Endothelial cell of umbilical vein (primary cell): ENCODE data around the gene GSDMA. TPM values are rescaled to one million over a fixed set of nuclear protein-coding genes. Genes with fewer than 3 reads are reported as not detected.

Experiments
- BruUV-seq: library from RNA; stranded (reverse); fragments of 400-500 nt; replicated peaks from 2 replicates; lab custom pipeline; 2021; lab: Mats Ljungman, UMichigan
- CTCF ChIA-PET: fragments of 300-600, 350-600 bp; sonication (Branson Sonifier 250); formaldehyde crosslinking; loops from one replicate; lab custom pipeline; 2021; ENCODE audit warnings: antibody characterized with exemption, inconsistent platforms; lab: Charles Lee
- POLR2A ChIA-PET: fragments of 300-600, 350-600 bp; sonication (Branson Sonifier 250); formaldehyde crosslinking; loops from one replicate; lab custom pipeline; 2021; ENCODE audit warnings: antibody characterized with exemption, inconsistent platforms; lab: Charles Lee
- DNase-seq: peaks from one replicate; pipeline ENCODE4 v3.0.0-alpha.2; 2011; ENCODE audit warnings: low read depth, low spot score
- FAIRE-seq: peaks from 2 replicates; lab custom pipeline; 2011; peaks lifted over from hg19 to GRCh38; lab: Jason Lieb, UNC
- H2AFZ ChIP-seq: 2 replicates; pipeline ENCODE4 v1.6.0; 2012; ENCODE audit warnings: low read depth, low read length, control low read depth, inconsistent platforms
- H3K27ac ChIP-seq: 2 replicates; pipeline ENCODE4 v1.5.1; 2011; ENCODE audit warnings: low read depth, mild to moderate bottlenecking, control low read depth, low read length, moderate library complexity; ENCODE audit not compliant: insufficient read depth
- H3K27me3 ChIP-seq, 2 experiments: 2 replicates each; pipeline versions ENCODE4 v1.6.0 to v1.6.1; 2011; ENCODE audit warnings: low read length in 2 of 2, mixed read lengths in 1 of 2; ENCODE audit not compliant: control insufficient read depth in 2 of 2, insufficient read depth in 2 of 2
- H3K36me3 ChIP-seq, 2 experiments: 2 replicates in 1 of 2; 3 replicates in 1 of 2; pipeline ENCODE4 v1.5.1; 2011; ENCODE audit warnings: low read length in 2 of 2, mild to moderate bottlenecking in 1 of 2, moderate library complexity in 1 of 2; ENCODE audit not compliant: control insufficient read depth in 2 of 2, insufficient read depth in 2 of 2; ENCODE audit errors: extremely low read depth in 1 of 2
- H3K4me1 ChIP-seq: 3 replicates; pipeline ENCODE4 v1.5.1; 2011; ENCODE audit warnings: mild to moderate bottlenecking, low read length; ENCODE audit not compliant: control insufficient read depth, insufficient read depth; ENCODE audit errors: extremely low read depth
- H3K4me2 ChIP-seq: 2 replicates; pipeline ENCODE4 v1.6.1; 2011; ENCODE audit warnings: low read length, control low read depth, mixed read lengths; ENCODE audit not compliant: insufficient read depth
- H3K4me3 ChIP-seq, 3 experiments: fragments of 200-600 bp in 1 of 3; sonication (generic), shearing (Covaris generic) in 1 of 3; replicated peaks in 1 of 3; 2 replicates each; pipeline ENCODE4 v1.5.1; 2011 to 2016; ENCODE audit warnings: control low read depth in 3 of 3, low read length in 3 of 3, mild to moderate bottlenecking in 2 of 3, inconsistent platforms in 1 of 3, low read depth in 1 of 3, moderate library complexity in 1 of 3; ENCODE audit not compliant: insufficient read depth in 1 of 3
- H3K79me2 ChIP-seq: 2 replicates; pipeline ENCODE4 v1.6.0; 2012; ENCODE audit warnings: low read length, inconsistent platforms; ENCODE audit not compliant: control insufficient read depth, insufficient read depth
- H3K9ac ChIP-seq: replicated peaks from 2 replicates; pipeline ENCODE3; 2011; ENCODE audit warnings: low read length, control low read depth; ENCODE audit not compliant: insufficient read depth; ENCODE audit errors: extremely low read depth
- H3K9me1 ChIP-seq: replicated peaks from 3 replicates; pipeline ENCODE4 v1.6.0; 2011; ENCODE audit warnings: mild to moderate bottlenecking, low read length; ENCODE audit not compliant: control insufficient read depth, insufficient read depth; ENCODE audit errors: extremely low read depth
- H3K9me3 ChIP-seq: replicated peaks from 2 replicates; pipeline ENCODE4 v1.5.1; 2012; ENCODE audit warnings: low read length, inconsistent platforms; ENCODE audit not compliant: control insufficient read depth, insufficient read depth
- H4K20me1 ChIP-seq: replicated peaks from 2 replicates; pipeline ENCODE3; 2011; ENCODE audit warnings: mild to moderate bottlenecking, low read length; ENCODE audit not compliant: control insufficient read depth, insufficient read depth; ENCODE audit errors: extremely low read depth
- EZH2 ChIP-seq: IDR thresholded peaks from 2 replicates; pipeline ENCODE4 v1.6.1; 2012; ENCODE audit warnings: borderline replicate concordance, low read depth, mild to moderate bottlenecking, moderate library complexity, low read length, inconsistent platforms; ENCODE audit not compliant: severe bottlenecking
- FOS ChIP-seq: IDR thresholded peaks from 2 replicates; pipeline ENCODE4 v1.6.1; 2011; ENCODE audit warnings: mild to moderate bottlenecking, low read length, moderate library complexity, borderline replicate concordance; ENCODE audit not compliant: insufficient read depth
- GATA2 ChIP-seq: IDR thresholded peaks from 2 replicates; pipeline ENCODE4 v1.7.0; 2011; ENCODE audit warnings: low read depth, mild to moderate bottlenecking, moderate library complexity, mixed read lengths, low read length; ENCODE audit not compliant: insufficient read length, insufficient read depth
- JUN ChIP-seq: IDR thresholded peaks from 2 replicates; pipeline ENCODE4 v1.6.1; 2011; ENCODE audit warnings: borderline replicate concordance, low read depth; ENCODE audit not compliant: insufficient read length, insufficient read depth
- MAX ChIP-seq: IDR thresholded peaks from 2 replicates; pipeline ENCODE4 v1.6.1; 2011; ENCODE audit not compliant: insufficient read depth, insufficient read length
- MYC ChIP-seq: IDR thresholded peaks from one replicate; pipeline ENCODE4 v1.6.1; 2011; ENCODE audit warnings: mild to moderate bottlenecking, low read depth, low read length
- POLR2A ChIP-seq: IDR thresholded peaks from 2 replicates; pipeline ENCODE4 v1.6.1; 2012; ENCODE audit warnings: low read depth, mild to moderate bottlenecking, control low read depth, low read length
- POLR2AphosphoS5 ChIP-seq: IDR thresholded peaks from 2 replicates; pipeline ENCODE4 v1.6.1; 2012; ENCODE audit warnings: low read depth, mild to moderate bottlenecking, control low read depth, low read length, moderate library complexity; ENCODE audit not compliant: insufficient read depth
- dilution Hi-C: fragments of 300-500 bp; cut with MboI; formaldehyde crosslinking; loops from one replicate; pipeline ENCODE4 v1.15.0; 2019; ENCODE audit warnings: low sequenced_read_pairs; ENCODE audit not compliant: extremely low pct_ligation_motif_present
- intact Hi-C: fragments of 100-400 bp; cut with micrococcal nuclease; formaldehyde crosslinking; loops from one replicate; pipeline ENCODE4 v1.10.0; 2022
- polyA plus RNA-seq, 4 experiments: library from polyadenylated mRNA; depleted of rRNA in 3 of 4; stranded (reverse) in 3 of 4; unstranded in 1 of 4; fragments of >200 nt; gene quantifications; 2 replicates each; pipeline versions ENCODE4 v1.2.1 to v1.2.3, GENCODE V29; 2011 to 2012; ENCODE audit warnings: missing spikeins in 1 of 4
- total RNA-seq: library from RNA; stranded (reverse); gene quantifications from 2 replicates; pipeline ENCODE4 v1.2.3, GENCODE V29; 2021
- TF ChIP-seq, protein P1 (sequence below), 2 donors: IDR thresholded peaks; 1 replicate in 1 of 2; 2 replicates in 1 of 2; pipeline ENCODE4 v1.5.1; 2011; ENCODE audit warnings: low read length in 2 of 2, mild to moderate bottlenecking in 2 of 2, moderate library complexity in 2 of 2, control low read depth in 1 of 2, inconsistent platforms in 1 of 2, low read depth in 1 of 2; ENCODE audit not compliant: insufficient read depth in 1 of 2; ENCODE audit errors: extremely low read depth in 1 of 2

The GSDMA gene
- total and polyA plus RNA-seq, 2 donors (not counting 3 experiments of a cell fraction or from before 2014, with no cell fraction given) = not detected

GRCh38 chr17:39922006-39922405, 40.8 kb upstream of the GSDMA start:
- CTCF ChIA-PET = interaction anchor here (1.3 kb wide), 1 partner anchor 300 kb away, joined by 4 read pairs; no protein-coding TSS in a partner anchor
- H4K20me1 ChIP-seq = no peaks in the 10 kb centered on the region
- H3K9ac ChIP-seq = no peak overlapping the region
- peaks cover 5 to 32% of the 10 kb centered on the region in 2 experiments for H3K36me3 ChIP-seq
- H2AFZ ChIP-seq = no peak overlapping the region
- dilution Hi-C loops = no loop called here
- DNase-seq (no peak), FAIRE-seq (no peak)
- no peak overlapping the region for H3K4me2 ChIP-seq
- H3K4me3 ChIP-seq = no peak overlapping the region
- H3K79me2 ChIP-seq = peaks cover 23% of the 10 kb centered on the region
- POLR2A ChIA-PET = no interaction called here
- H3K27ac ChIP-seq = no peak overlapping the region
- no peaks in the 10 kb centered on the region for H3K9me3 ChIP-seq
- BruUV-seq = no TSS peak
- H3K4me1 ChIP-seq = peaks cover 15% of the 10 kb centered on the region
- no peaks in the 10 kb centered on the region for H3K9me1 ChIP-seq
- TF ChIP-seq MAX = no peak
- TF ChIP-seq GATA2 = no peak
- no peak for TF ChIP-seq MYC
- TF ChIP-seq POLR2AphosphoS5 = no peak
- TF ChIP-seq JUN = no peak
- no peak for TF ChIP-seq EZH2
- TF ChIP-seq FOS = no peak
- TF ChIP-seq, protein P1, sequence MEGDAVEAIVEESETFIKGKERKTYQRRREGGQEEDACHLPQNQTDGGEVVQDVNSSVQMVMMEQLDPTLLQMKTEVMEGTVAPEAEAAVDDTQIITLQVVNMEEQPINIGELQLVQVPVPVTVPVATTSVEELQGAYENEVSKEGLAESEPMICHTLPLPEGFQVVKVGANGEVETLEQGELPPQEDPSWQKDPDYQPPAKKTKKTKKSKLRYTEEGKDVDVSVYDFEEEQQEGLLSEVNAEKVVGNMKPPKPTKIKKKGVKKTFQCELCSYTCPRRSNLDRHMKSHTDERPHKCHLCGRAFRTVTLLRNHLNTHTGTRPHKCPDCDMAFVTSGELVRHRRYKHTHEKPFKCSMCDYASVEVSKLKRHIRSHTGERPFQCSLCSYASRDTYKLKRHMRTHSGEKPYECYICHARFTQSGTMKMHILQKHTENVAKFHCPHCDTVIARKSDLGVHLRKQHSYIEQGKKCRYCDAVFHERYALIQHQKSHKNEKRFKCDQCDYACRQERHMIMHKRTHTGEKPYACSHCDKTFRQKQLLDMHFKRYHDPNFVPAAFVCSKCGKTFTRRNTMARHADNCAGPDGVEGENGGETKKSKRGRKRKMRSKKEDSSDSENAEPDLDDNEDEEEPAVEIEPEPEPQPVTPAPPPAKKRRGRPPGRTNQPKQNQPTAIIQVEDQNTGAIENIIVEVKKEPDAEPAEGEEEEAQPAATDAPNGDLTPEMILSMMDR (IDR thresholded peaks at IDR 0.05; ENCODE audit: extremely low read depth in 1 of 2, insufficient read depth in 1 of 2, low read depth in 1 of 2, low read length in 2 of 2) = no peak
- TF ChIP-seq POLR2A = no peak
- intact Hi-C loops = no loop called here
- H3K27me3 ChIP-seq = no peaks in the 10 kb centered on the region
